ENCODE measurements around the gene NLGN1.

NLGN1 gene

DNA sequence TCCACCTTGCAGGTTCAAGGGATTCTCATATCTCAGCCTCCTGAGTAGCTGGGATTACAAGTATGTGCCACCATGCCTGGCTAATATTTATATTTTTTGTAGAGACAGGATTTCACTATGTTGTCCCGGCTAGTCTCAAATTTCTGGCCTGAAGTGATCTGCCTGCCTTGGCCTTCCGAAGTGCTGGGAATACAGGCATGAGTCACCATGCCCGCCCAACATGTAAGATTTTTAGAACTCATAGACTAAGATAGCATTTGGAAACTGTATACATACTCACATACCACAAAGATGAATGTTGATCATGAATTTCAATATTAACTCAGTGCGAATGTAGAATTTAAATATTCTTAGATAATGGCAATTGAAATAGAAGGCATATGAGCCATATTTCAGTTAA, 718.9 kb downstream of the NLGN1 start:
- DNase-seq, result no peak

DNA sequence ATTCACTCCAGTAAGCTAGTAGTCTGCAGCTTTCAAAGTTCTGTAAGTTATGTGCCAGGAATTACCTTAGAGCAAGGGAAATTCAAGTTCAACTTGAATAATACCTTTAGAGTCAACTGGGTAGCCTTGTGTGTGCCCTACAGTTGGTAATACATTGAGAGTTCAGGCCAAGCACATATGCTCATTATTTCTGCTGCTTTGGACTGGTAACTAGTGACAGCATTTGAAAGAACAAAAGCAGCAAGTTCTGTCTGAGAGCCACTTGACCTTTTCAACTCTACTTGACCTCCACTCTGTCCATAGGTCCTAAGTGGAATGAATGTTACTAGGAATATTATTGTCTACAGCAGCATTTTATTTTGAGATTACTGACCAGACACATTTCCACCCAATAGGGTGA, 723.5 kb downstream of the NLGN1 start:
- DNase-seq, result no peak

DNA sequence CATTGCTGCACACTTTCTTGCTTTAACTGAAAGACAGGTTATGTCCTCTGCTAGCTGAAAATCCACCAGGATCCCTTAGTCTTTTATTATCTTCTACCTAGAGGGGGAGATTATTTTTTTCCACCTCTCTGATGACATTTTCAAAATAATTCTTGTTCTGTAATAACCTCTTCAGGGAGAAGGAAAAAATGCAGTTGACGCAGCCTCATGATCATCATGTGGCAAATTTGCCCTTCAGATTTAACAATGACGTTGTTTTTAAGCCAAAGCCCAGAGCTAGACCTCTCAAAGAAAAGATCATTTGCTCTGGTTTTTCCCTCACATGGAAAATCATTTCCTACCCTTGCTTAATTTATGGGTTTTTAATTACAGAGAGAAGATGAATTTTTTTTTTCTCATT, 724.9 kb downstream of the NLGN1 start:
- DNase-seq, result no peak

DNA sequence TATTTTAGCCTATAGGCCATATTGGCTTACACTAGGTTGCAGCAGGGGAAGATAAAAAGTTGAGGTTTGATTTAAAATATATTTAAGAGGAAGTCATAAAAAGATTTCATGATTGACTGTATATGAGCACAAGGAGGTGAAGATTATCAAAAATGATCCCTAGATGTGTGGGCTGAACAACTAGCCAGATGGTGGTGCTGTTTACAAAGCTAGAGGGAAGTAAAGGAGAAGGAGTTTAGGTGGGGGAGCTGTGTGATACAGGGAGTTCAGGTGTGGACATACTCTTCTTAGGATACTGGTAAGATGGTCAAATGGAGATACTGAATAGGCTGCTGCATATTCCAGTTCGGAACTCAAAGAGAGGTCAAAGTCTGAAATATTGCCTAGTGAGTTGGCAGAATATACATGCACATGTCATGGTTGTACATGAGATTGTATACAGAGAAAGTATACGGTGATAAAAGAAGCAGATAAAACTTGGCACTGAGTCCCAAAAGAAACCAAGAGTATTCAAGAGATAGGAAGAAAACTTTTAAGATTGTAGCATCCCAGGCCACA, 727.8 kb downstream of the NLGN1 start:
- DNase-seq, result peak; percentile 60

DNA sequence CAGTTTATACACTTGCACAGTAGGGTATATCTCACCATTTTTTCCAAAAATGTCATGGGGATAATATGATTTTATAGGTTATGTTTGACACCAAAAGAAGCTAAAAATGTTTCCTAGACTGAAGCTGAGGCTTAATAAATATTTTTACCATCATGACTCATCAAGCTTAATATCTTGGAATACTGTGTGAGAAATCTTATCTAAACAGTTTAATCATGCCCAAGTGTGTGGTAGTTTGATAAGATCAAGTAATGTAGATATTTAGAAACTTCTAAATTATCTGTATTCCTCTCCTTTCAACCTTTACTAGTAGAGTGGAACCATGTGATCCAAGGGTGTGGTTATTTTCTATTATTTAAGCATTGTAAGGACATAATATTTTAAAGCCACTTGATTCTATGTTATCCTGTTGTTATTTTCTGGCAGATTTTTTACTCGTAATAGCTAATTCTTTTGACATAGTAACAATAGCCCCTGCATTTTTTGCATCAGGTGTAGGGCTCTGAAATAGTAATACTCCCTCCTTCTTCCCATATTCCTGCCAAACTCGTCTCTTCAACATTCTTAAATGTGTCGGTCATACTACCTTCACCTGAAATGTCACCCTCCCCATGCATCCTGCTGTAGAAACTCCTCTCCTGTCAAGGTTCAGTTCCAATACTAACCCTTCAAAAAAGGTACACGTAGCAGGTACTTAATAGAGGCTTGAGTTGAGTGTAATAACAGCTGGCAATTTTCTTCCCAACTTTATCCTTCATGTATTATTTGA, 729.6 kb downstream of the NLGN1 start:
- no peak for DNase-seq

DNA sequence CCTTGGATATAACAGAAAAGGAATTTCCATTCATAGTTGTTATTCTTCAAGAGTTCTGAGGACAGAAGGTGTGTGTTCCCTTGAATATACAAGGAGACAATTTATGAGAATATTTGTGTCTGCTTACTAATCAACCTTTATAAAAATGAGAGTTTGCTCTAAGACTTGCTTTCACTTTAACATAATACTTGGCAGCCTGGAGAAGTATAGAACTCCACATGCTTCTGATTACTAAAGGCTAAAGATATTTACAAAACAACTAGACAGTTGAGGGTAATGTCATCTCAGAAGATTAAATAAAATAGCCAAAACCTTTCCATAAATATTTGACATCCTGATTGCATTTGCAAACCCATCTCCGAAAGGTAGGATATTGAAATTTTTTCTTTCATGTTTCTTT, 734.5 kb downstream of the NLGN1 start:
- DNase-seq, result no peak

DNA sequence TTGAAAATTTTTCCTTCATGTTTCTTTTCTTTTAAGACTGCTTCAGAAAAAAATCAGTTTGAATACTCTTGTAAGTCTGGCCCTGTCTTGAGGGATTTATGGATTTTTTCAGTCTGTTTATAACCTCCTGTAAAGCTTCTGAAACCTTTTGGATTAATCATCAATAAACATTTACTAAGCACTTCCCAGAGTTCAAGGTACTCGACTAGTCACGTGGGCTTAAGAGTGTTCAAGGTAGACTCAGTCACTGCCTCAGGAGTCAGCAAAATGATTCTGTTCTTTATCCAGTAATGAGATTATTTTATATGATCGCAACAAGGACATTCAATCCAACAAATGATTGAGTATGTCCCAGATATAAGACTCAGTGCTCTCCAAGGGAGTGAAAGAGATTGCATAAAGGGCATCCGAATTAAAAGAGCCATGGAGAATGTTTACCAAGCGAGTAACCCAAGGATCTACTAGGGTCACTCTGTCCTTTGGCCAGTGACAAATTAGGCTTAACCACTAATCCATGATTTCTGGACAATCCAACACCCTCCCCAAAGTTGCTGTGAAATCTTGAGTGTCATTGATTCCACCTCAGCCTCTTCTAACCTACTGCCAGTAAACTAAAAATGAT, 735.0 kb downstream of the NLGN1 start:
- no peak for DNase-seq

DNA sequence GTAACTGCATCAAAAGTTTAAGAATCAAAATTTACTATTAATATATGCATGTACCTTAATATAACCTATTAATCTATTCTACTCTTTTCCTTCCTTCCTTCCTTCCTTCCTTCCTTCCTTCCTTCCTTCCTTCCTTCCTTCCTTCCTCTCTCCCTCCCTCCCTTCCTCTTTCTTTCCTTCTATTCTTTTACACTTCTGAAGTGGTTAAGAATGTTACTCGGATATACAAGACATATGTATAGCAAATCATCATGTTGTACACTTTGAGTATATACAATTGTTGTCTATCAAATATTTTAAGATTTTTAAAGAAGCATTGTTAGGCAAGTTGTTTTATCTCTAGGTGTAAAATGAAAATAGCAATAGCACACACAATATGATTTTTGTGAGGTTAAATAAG, 748.5 kb downstream of the NLGN1 start:
- no peak for DNase-seq

DNA sequence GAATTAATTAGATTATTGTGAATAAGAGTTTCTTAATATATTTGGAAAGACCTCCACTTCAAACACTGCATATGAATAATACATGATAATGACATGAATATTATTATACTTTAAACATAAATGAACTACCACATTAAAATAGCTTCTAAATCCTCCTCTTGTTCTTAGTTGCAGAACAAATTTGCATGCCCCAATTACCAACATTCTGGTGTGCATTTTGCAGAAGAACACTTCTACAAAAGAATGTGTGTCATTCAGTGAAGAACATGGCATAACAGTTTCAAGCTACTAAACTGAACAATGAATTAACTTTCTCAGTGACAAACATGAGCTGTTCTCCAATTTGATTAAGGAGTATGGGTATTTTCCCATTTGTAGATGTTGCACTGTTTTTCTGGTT, 750.3 kb downstream of the NLGN1 start:
- no peak for DNase-seq

DNA sequence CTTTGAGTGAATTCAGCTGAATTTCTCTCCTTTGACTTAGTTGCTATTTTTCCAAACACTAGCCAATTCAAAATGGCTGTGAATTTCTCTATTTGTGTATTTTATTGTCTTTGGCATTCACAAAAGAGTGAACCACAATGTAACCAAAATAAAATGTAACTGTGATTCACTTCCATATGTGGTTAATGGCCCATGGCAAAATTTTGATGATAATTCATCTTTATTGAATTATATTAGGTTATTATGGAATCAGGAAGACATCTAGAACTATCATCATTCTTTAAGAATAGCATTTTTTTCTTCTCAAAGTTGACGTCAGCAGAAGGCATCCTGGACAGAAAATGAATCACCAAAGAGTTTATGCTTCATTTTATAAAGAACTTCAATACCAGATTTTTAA, 756.3 kb downstream of the NLGN1 start:
- DNase-seq, result no peak

DNA sequence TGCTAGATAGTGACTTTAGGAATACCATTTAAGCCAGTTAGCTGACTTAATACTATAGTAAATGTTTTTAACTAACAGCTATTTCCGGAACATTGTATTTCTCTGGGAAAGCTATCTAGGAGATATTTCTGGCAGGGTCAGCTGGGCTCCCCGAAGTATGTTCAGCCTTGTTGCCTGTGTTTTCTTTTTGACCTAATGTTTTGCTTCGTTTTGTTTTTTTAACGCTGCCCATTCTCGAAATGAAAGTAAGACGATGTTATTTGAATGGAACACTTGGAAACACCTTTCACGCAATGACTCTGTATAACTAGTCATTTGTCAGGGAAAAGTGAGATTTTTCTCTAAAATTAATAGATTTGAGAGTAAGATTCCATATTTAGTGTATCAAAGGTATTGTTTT, 758.7 kb downstream of the NLGN1 start:
- no peak for DNase-seq

DNA sequence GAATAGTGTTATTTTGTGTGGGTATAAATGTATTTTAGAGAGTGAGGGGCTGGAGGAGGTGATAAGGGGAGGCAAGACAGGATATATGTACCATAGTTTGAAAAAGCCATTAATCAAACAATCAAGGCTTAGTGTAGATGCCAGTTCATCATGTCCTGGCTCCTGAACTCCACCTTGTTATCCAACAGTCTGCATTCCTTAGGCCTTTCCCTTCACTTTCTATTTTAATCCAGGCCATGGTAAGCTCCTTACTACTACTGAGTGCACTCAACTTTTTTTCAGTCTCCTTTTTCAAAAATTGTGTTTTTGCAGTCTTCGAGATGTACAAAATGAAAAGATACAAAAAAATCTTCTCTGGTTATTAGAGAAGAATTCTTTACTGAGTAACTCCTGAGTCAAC, 761.1 kb downstream of the NLGN1 start:
- DNase-seq, result no peak

DNA sequence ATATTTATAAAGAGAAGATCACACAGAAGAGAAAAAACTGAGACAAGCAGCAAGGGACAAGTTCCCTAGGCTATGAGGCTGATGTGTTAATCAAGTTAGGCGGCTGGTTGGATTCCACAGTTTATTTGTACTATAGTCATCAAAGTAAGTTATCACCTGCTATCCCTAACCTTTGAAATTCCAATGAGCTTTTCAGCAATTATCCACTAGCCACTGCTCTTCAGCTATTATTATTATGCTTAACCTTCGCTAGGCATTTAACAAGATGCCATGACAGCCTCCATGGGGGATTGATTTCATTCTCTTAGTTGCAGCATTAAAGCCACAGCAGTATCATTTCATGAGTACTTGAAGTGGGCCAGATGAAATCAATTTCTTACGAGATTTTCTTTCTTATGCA, 762.1 kb downstream of the NLGN1 start:
- no peak for DNase-seq

DNA sequence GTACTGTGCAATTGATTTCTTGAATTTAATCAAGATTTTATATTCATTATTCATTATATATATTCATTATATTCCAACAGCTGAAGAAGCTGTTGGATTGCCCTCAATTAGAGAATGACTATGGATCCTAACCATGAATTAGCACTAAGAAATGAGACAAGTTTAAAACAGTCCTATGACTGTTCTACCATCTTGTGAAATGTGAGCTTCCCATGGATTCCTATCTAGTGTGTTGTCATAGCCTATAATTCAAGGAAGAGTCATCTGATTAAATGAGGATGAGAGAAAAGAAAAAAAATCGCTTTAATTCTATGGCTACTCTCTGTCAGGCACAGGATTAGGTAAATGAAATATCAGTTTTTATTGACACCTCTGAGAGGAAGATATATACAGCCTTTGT, 765.0 kb downstream of the NLGN1 start:
- no peak for DNase-seq

DNA sequence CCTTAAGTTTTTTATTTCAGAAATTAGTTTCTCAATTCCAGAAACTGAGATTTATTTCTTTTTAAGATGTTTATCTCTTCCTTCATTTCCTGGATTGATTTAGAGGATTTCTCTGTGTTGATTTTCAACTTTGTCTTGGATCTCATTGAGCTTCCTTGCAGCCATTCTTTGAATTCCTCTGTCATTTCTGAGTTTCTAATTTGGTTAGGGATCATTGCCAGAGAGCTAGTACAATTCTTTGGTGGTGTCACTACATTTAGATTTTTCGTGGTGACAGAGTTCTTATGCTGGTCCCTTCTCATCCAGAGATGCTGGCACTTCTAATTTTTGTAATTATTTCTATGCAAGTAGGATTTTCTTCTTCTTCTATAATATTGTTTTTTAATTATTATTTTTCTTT, 770.5 kb downstream of the NLGN1 start:
- no peak for DNase-seq

DNA sequence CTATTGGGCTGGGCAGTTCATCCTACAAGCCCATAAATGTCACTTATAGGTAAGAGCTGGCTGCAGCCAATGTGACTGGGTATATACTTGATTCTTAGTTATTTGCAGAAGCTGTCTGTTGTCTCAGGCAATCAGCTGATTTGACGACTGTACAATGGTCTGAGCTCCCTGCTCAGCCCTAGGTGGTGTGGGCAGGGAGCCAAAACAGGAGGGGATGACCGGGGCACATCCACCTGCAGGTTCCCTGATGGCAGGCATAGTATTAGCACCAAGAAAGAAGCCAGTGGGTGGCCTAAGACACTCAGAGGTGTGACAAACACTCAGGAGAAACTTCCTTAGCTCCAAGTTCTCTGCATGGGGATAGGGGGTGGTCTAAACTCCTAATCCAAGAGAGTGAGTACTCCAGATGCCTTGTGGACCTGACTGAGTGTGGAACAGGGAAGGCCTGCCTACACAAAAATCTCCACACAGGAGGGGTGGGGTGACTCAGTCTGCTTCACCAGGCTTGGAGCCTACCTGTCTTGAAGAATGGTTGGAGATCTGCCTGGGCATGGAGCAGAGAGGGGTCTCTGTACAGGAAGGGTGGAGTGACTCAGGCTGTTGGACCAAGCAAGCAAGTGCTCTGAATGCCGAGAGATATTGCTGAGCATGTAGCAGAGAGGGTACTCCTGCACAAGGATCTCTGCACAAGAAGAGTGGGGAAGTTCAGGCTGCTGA, 771.2 kb downstream of the NLGN1 start:
- DNase-seq, result no peak

DNA sequence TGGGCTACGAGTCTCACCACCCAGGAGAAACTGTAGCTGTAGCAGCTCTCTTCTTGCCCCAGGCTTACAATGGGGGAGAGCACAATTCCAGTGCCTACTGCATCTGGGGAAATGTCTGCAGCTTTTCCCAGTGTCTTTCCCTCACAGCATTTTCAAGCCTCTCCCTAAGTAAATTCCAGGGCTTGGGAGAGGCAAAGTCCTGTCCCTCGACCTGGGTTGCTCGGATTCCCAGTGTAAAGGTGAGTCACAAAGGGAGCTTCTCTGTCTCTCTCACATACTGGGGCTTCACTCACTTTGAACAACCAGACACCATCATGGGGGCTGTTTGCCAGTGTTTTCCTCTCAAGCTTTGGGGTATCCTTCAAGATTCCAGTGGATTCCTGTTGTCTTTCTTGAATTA, 772.2 kb downstream of the NLGN1 start:
- DNase-seq, result no peak

DNA sequence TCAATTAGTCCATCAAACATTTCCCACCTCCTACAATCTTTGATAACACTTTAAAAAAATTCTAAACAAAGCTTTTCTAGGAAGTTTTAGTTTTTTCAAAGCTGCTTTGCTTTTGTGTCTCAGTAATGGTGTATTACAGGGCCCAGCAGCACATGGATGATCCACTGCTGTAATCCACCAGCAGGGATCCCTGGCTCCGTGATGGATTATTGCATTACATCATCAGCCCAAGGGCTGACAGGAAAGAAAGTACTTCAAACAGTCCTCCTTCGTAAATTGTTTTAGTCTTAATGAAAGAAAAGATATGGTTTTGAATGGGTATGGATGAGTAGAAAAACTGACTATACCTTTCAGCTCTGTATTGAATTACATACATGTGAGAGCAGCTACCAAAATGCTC, 772.7 kb downstream of the NLGN1 start:
- no peak for DNase-seq

DNA sequence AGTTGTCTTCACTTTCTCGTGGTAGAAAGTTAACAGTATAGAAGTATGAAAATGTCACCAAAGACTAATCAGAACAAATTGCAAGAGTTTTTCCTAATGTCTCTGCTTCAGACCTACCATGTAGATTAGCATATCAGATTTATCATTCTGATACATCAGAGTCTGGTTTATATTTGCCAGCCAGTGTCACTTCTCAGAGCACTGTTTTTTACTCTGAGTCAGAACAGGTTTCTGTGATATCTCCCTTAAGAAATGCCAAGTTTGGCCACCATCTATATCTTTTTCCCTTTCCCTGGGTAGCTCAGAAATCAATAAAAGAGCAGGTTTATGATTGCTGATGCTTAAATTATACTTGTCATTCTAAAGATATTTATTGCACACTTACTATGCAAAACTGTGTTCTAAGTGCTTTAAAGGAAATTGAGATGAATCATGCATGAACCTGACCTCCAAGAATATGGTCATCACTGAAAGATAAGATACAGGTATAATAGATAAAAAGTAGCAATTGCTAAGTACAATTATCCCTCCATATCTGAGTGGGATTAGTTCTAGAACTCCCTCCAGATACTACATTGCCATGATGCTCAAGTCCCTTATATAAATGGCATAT, 788.9 kb downstream of the NLGN1 start:
- DNase-seq, result no peak

DNA sequence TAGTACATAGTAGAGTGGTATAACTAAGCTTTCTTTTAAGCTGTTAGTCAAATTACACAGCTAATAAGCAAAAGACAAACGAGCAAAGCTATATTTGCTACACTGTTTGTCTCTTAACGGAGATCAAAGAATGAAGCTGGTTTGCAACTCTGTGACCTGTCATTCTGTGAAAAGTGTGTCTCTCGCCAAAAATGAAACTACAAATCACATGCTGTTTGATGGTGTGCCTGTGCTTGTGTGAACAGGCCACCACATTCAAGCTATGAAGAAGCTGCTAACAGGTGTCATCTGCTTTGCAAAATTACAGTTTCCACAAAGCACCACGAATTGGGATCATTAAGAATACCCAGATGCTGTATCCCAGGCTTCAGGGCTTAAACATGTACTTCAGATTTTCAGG, 793.8 kb downstream of the NLGN1 start:
- DNase-seq, result no peak

DNA sequence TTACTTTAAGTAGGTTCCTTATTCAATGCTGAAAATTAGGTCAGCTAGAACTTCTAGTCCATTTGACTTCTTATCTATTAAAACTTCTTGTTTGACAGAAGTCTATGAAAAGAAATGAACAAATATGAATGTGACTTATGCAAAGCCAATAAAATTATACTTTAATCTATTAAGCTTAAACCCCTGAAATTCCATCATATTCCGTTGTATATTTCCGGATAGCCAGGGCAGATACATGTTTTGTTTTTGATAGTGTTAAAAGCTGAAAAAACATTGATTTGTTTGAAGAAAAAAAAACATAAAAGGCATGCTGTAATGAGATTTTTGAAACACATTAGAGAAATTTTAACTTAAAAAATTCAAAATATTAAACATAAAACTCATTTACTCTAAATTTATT, 794.4 kb downstream of the NLGN1 start:
- no peak for DNase-seq

DNA sequence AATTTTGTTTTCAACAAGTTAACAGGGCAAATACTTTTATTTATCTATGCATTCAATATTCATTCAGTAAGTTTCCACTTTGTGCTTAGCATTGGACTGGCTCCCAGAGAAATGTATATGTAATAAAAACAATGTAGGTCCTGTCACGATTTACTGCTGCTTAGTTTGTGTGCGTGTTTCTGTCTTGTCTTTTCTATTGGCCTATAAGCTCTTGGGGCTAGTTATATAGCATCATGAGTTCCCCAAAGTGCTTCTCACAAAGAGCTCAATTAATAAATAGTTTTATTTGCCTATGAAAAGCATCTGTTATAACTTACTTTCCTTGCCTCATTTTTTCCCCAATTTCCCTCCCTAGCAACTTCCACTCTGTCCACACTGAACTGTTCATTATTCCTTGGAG, 794.9 kb downstream of the NLGN1 start:
- no peak for DNase-seq

DNA sequence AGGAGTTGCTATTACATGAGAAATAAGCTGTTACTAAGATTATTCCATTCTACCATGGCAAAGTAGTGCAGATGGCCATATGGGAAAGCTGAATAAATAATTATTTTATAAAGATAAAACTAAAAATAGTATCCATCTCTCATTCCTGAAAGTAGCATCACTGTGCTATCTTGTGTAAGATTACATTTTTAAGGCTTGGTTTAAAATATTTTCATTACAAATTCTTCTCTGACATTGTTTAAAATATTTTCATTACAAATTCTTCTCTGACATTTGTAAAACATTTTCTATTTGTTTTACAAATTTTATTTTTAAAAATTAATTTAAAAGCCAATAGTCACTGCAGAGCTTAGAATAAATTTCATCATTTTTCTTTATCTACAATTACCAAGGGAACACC, 796.1 kb downstream of the NLGN1 start:
- DNase-seq, result no peak

DNA sequence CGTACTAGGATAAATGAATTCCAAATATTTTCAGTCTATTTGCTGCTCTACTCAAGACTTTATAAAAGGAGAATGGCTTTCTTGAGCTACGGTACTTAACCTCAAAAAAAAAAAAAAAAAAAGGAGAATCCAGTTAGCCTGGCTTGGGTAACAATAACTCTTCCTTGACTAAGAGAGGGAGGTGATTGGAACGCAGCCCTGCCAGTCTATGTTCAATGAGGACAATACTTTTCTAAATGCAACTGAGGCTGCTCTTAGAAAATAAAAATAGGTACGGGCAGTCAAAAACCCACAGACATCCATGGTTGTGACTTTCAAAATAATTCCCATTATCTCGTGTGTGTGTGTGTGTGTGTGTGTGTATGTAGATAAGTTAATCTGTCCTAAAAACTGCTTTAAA, 799.9 kb downstream of the NLGN1 start:
- DNase-seq, result no peak

Data from hematopoietic multipotent progenitor cell treated with erythropoietin and hydrocortisone succinate and interleukin-3 and kit ligand, for 4 days (in vitro differentiated cells).